HG02588 (cell line): ENCODE results near the gene EIF2B1.

Experiments
- ATAC-seq: cut with Tn5 transposase; IDR thresholded peaks from one replicate; pipeline ENCODE4 v1.9.1; 2021; ENCODE audit warnings: mild to moderate bottlenecking, moderate library complexity; ENCODE audit not compliant: unreplicated experiment

EIF2B1 gene

DNA sequence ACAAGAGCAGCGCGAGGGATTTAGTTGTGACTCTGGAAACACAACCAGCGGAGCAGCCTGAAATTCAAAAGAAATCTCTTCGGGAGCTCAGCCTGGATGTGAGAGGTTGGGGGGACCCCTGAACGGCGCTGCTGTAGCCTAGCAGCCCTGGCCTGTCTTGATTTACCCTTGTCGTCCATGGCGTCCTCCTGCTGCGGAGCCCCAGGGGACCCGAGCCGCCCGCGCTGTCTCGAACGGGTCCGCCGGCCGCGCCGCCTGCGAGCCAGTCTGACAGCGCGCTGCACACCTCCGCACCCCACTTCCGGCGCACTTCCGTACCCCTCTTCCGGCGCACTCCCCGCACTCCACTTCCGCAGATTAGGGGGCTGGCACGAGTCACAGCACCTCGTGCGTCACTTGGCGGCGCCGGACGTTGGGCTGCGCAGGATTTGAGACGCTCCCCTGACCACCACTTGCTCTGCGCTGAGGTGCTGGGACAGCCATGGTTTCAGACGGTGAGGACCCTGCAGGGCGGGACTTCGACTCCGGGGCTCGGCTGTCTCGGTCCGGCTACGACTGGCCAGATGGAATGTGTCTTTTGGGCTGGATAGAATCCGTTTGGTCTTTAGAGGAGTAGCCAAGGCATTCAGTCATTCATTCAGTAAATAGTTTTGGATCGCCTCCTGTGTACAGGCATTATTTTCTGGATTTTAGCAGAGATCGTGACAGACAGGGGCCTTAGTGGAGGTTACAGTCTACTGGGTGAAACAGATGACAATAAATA is at the start of gene EIF2B1, which contains the start of gene GTF2H3:
EIF2B1 (minus strand) TSS at position 308 of the 763 bp plus-strand sequence; CDS start at position 179, 129 bp downstream.
GTF2H3 (plus strand) TSS at position 451 of the 763 bp plus-strand sequence; CDS start at position 482, 31 bp downstream.
- ATAC-seq, result peak; percentile 90

- no peak for ATAC-seq
These were observed 48.1 kb upstream of the EIF2B1 start for GRCh38 chr12:123681605-123682004.

DNA sequence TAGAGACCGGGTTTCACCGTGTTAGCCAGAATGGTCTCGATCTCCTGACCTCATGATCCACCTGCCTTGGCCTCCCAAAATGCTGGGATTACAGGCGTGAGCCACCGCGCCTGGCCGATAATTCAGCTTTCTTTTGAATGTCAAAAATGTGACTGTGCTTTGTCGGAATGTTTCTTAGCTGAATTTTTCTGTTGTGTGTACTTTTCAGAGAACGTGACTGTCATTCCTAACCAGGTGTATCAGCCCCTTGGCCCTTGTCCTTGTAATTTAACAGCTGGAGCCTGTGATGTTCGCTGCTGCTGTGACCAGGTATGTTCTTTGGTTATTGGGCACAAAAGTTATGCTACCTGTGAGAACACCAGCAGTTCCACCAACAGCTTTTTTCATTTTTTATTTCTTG is 45.5 kb upstream of the EIF2B1 start:
- no peak for ATAC-seq

DNA sequence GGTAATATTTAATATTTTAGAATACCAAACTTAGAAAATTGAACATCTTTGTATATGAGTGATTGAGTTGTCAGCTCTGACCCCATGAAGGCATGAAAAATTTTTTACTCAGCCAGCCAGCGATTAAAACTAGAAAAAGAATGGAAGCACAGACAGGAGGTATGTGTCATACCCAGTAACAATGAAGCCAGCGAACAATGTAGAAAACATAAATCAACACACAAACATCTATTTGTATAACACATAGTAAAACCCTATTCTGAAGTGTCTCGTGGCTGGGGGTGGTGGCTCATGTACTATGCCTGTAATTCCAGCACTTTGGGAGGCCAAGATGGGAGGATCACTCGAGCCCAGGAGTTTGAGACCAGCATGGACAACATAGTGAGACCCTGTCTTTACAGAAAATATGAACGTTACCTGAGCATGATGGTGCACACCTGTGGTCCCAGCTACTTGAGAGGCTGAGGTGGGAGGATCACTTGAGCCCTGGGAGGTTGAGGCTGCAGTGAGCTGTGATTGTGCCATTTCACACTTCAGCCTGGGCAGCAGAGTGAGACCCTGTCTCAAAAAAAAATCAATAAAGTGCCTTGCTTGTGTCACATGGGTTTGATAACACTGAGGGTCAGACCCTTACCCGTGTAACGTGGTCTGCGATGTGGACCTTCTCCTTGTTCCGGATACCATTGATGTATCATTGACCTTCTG is 43.3 kb upstream of the EIF2B1 start:
- ATAC-seq, result no peak

DNA sequence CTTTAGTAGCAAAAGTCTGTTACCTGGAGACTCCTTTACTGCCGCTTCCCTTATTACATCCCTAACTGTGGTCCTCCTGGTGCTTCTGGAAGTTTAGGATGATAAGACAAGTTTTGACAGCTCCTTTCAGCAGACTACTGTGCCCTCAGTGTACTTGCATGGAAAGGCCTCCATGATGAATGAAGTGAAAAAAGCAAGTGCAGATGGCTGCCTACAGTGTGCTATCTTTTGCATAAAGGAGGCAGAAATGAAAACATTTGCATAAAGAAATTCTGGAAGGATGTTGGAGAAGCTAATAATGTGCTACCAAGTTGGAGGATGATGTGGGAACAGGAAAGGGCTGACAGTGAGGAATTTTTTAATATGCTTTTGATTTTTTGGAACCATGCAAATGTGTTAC is 42.0 kb upstream of the EIF2B1 start:
- no peak for ATAC-seq

GRCh38 chr12:123671876-123672275 is 38.4 kb upstream of the EIF2B1 start:
- no peak for ATAC-seq

DNA sequence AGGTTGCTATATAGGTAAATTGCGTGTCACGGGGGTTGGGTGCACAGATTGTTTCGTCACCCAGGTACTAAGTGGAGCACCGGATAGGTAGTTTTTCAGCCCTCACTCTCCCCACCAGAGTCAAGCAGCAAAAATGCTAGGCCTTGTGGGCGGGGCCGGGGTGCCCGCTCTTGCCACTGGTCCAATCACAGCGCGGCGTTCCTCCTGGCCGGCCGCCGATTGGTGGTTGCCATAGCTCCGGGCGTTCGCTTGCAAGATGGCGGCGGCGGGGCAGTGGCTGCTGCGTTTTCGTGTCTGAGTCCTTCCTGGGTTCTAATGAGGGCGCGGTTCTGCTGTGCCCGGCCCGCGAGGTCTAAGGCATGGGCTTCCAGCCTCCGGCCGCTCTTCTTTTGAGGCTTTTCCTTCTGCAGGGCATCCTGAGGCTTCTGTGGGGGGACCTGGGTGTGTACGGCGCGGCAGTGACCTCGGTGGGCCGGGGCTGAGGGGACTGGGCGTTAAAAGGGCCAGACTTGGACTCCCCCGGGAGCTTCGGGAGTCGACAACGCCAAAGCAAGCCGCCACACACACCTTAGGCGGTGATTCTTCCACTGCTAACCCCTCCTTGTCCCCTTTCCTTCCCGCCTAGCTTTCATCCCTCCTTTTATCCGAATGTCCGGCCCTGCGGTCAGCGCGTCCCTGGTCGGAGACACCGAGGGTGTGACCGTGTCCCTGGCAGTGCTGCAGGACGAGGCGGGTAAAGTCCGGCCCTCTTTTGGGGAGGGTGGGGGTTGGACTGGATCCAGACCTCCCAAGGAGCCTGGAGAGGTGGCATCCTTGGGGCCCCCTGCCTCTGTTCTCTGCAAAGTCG is 37.6 kb upstream of the EIF2B1 start, which contains the start of gene TCTN2:
TCTN2 (plus strand) TSS at position 232 of the 847 bp plus-strand sequence; CDS start at position 360, 128 bp downstream.
- peak; percentile 99 for ATAC-seq

DNA sequence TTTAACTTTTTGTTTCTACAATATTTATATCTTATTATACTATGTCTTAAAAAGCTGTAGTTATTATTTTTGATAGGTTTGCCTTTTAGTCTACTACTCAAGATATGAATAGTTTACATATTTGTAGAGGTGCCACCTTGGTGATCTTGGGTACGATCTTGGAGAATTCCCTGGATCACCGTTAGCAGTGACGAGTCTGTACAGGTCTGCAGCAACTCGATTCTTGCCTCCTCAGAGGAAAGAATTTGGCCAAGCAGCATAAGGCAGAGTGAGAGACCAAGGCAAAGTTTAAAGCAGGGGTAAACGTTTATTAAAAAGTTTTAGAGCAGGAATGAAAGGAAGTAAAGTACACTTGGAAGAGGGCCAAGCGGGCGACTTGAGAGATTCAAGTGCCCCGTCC is 34.3 kb upstream of the EIF2B1 start:
- ATAC-seq, result no peak

DNA sequence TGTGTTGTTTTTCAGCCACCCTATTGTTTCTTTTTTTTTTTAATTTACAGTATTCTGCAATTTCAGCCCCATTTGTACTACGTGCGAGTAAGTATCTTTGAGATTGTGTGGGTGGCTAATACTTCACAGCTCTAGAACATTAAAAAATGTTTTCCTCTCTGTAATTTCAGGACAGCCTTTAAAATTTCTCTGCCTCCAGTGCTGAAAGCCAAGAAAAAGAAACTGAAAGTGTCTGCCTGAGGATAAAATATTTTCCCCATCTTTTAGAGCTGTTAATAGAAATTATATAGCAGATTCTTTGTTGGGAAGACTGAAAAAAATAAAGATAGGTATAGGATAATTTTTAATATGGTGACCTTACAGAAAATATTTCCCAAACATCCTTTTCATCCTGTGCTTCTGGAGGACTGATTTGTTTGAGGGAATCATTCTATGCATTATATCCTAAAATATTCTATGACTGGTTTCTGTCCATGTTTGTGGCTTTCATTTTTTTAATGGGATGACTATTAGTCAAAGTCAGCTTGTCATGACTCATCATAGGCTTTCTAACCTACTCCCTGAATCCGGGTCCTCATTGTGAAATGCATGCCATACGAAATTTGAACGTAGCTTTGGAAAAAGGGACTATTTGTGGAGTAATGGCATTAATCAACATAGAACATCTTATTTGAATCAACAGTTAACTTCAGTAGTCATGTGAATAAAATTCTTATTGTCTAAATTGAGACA is 26.7 kb upstream of the EIF2B1 start:
- ATAC-seq, result no peak

DNA sequence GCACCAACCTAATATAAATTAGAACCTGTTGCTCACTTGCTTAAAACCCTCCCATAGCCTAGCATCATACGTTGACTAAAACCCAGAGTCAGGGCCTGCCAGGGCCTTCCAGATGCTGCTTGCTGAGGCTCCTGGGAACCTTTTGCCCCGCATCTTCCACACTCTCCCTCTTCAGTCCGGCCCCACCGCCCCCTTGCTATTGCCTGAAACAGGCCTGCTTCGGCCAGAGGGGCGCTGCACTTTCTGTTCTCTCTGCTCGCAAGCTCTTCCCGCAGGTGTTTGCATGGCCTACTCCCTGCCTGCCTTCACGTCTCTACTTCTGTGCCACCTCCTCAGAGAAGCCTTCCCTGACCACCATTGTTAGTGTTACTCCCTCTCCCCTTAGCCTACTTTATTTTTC is 23.7 kb upstream of the EIF2B1 start:
- ATAC-seq, result no peak

- ATAC-seq, result no peak
These were observed 22.9 kb upstream of the EIF2B1 start for GRCh38 chr12:123656392-123656791.

DNA sequence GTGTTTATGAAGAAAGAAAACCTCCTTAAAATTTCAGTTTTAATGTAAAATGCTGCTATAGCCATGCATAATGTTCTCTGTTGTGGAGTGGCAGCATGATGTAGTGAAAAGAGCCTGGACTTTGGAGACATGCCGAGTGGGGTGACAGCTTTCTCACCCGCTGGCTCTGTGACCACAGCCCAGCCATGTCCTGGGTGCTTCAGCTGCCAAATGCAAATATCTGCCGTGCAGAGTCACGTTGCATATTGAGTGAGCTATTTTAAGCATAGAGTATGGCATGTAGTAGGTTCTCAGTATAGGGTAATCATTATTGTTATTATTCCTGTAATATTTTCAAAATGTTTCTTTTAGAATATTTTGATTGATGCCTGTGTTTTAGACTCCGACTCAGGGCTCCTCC is 21.9 kb upstream of the EIF2B1 start:
- ATAC-seq, result peak; percentile 88

GRCh38 chr12:123654129-123654701 is 20.7 kb upstream of the EIF2B1 start:
- no peak for ATAC-seq

GRCh38 chr12:123648401-123648800 is 14.9 kb upstream of the EIF2B1 start:
- no peak for ATAC-seq

DNA sequence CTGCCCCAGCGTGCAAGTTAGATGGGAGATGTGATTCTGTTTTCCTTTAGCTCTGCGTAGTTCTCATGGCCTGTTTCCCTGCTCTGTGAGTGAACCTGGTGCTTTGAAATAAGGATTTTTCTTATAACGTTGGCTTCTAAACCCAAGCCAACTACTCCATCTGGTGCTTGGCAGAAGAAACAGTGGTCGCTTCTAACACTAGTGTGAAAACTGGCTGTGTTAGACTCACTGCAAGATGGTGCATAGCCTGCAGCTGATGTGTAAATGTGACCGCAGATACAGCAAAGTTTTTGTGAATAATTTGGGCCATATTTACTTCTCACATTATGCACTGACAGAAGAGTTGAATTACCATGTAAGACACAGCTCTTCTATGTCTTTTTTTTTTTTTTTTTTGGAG is 12.4 kb upstream of the EIF2B1 start:
- no peak for ATAC-seq

GRCh38 chr12:123645380-123645779 is 11.9 kb upstream of the EIF2B1 start:
- no peak for ATAC-seq

DNA sequence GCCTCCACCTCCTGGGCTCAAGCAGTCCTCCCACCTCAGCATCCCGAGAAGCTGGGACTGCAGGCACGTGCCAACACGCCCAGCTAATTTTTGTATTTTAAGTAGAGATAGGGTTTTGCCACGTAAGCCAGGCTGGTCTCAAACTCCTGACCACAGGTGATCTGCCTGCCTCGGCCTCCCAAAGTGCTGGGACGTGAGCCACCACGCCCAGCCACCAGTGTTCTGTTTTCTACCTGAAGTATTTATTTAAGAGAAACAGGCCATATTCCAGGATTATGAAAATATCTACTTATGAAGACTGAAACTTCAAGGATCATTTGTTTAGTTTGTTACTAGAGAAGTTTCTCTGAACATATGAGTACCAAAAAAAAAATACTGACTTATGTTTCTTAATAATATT is 10.4 kb upstream of the EIF2B1 start:
- ATAC-seq, result no peak

GRCh38 chr12:123634142-123634561 is 666 bp upstream of the EIF2B1 start:
- no peak for ATAC-seq

DNA sequence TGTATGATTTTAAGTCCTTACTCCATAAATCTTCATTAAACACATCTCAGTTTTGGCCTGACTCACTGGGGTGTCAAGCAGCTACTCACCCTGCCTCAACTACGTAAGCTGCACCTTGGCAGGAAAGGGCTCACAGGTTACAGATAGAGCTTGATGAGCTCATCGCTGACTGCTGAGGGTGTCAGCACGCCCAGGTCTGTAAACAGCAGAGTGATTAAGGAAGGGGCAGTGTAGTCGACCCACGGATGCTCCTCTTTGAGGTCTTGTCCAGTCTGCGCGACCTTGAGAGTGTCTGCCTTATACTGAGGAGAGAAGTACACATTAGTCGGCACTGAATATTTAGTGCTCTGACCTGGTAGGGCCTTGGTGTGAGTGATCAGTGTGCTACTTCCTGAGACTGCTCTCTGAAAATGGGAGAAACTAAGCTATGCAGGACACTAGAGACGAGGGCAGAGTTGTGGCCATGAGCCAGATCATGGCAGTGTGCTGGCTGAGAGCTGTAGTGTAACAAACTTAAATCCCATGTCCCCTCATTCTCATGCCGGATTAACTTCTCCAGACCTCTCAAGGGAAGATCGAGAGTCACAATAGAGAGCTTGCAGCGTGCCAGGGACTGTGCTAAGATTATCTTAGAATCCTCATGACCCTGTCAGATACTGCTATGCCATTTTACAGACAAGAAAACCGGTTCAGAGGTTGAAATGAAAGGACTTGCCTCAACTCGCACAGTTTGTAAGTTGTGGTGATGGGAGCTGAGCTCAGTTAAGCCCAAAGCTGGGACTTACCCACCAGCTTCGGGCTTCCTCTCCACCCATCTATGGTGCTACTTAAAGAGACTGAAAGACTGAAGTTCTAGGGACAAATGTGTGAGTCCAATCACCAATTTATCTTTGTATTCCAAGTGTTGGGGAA is 11.6 kb downstream of the EIF2B1 start:
- ATAC-seq, result no peak
